ENCODE results near the gene GALNT5. TPM values are rescaled to one million over a fixed set of nuclear protein-coding genes. Genes with fewer than 3 reads are reported as not detected.

GALNT5 gene
- total RNA-seq, 1 experiment from 2014 or later, result 0.04 TPM

- H3K4me2 ChIP-seq (ENCODE audit: low read length), result no peak overlapping the region
- H3K4me1 ChIP-seq (ENCODE audit: insufficient read depth, low read length), result peaks cover 2% of the 10 kb centered on the region
- no peak overlapping the region for H2AFZ ChIP-seq (ENCODE audit: low read length)
- no peaks in the 10 kb centered on the region for H3K9me3 ChIP-seq (ENCODE audit: low read length)
- DNase-seq (no peak), ATAC-seq (no peak)
- H3K79me2 ChIP-seq (ENCODE audit: low read length), result no peaks in the 10 kb centered on the region
- ChIA-PET CTCF (no interaction called here), POLR2A (ENCODE audit: unreplicated experiment) (no interaction called here)
- H3K4me3 ChIP-seq (ENCODE audit: low read length), result no peak overlapping the region
- intact Hi-C loops (cut with micrococcal nuclease), result no loop called here
- H3K9me2 ChIP-seq (replicated peaks; ENCODE audit: low read length), result no peaks in the 10 kb centered on the region
- H4K20me1 ChIP-seq (ENCODE audit: low read length), result no peaks in the 10 kb centered on the region
- BruUV-seq (replicated peaks), result no TSS peak
- H3K27ac ChIP-seq (ENCODE audit: low read length), result no peak overlapping the region
- H3F3A ChIP-seq (ENCODE audit: low read length, unreplicated experiment), result no peaks in the 10 kb centered on the region
- H3K36me3 ChIP-seq (ENCODE audit: low read depth, low read length), result no peaks in the 10 kb centered on the region
- TF ChIP-seq EZH2phosphoT487 (IDR thresholded peaks at IDR 0.05; ENCODE audit: borderline replicate concordance, low read length) (no peak), CTCF (conservative IDR thresholded peaks at IDR 0.05; ENCODE audit: low read depth, low read length) (no peak), EZH2 (IDR thresholded peaks at IDR 0.05; ENCODE audit: low read length, unreplicated experiment) (no peak)
- no peak overlapping the region for H3K9ac ChIP-seq (ENCODE audit: low read length)
- no peaks in the 10 kb centered on the region for H3K27me3 ChIP-seq (ENCODE audit: low read length)
These were observed 39.0 kb downstream of the GALNT5 start for GRCh38 chr2:157296490-157296889.

- Histone ChIP-seq H3K36me3 (ENCODE audit: low read depth, low read length) (no peaks in the 10 kb centered on the region), H3K27ac (ENCODE audit: low read length) (no peak overlapping the region), H3K27me3 (ENCODE audit: low read length) (no peaks in the 10 kb centered on the region), H3K4me2 (ENCODE audit: low read length) (no peak overlapping the region), H3K9ac (ENCODE audit: low read length) (no peak overlapping the region), H3F3A (ENCODE audit: low read length, unreplicated experiment) (no peaks in the 10 kb centered on the region), H3K4me3 (ENCODE audit: low read length) (no peak overlapping the region), H3K9me3 (ENCODE audit: low read length) (no peaks in the 10 kb centered on the region), H3K9me2 (replicated peaks; ENCODE audit: low read length) (no peaks in the 10 kb centered on the region), H3K4me1 (ENCODE audit: insufficient read depth, low read length) (no peaks in the 10 kb centered on the region), H4K20me1 (ENCODE audit: low read length) (no peaks in the 10 kb centered on the region), H3K79me2 (ENCODE audit: low read length) (no peaks in the 10 kb centered on the region), H2AFZ (ENCODE audit: low read length) (no peak overlapping the region)
- CTCF ChIA-PET, result interaction anchor here (0.6 kb wide), 1 partner anchor 961 kb away, joined by 3 read pairs; no protein-coding TSS in a partner anchor
- DNase-seq (no peak), ATAC-seq (no peak)
- BruUV-seq (replicated peaks), result no TSS peak
- POLR2A ChIA-PET (ENCODE audit: unreplicated experiment), result no interaction called here
- intact Hi-C loops (cut with micrococcal nuclease), result no loop called here
- no peak for TF ChIP-seq EZH2 (IDR thresholded peaks at IDR 0.05; ENCODE audit: low read length, unreplicated experiment)
- no peak for TF ChIP-seq EZH2phosphoT487 (IDR thresholded peaks at IDR 0.05; ENCODE audit: borderline replicate concordance, low read length)
- no peak for TF ChIP-seq CTCF (conservative IDR thresholded peaks at IDR 0.05; ENCODE audit: low read depth, low read length)
These were observed 39.5 kb downstream of the GALNT5 start for GRCh38 chr2:157296958-157297357.

- no peak overlapping the region for H3K4me2 ChIP-seq (ENCODE audit: low read length)
- H3F3A ChIP-seq (ENCODE audit: low read length, unreplicated experiment), result no peaks in the 10 kb centered on the region
- BruUV-seq (replicated peaks), result no TSS peak
- intact Hi-C loops (cut with micrococcal nuclease), result loop anchor here (5.0 to 10.0 kb wide), 2 partner anchors 107 to 186 kb away; no protein-coding TSS in a partner anchor
- H3K36me3 ChIP-seq (ENCODE audit: low read depth, low read length), result no peaks in the 10 kb centered on the region
- no peaks in the 10 kb centered on the region for H3K9me2 ChIP-seq (replicated peaks; ENCODE audit: low read length)
- H3K4me1 ChIP-seq (ENCODE audit: insufficient read depth, low read length), result no peaks in the 10 kb centered on the region
- no peaks in the 10 kb centered on the region for H3K27me3 ChIP-seq (ENCODE audit: low read length)
- no peak for ATAC-seq
- CTCF ChIA-PET, result interaction anchor here (2.0 kb wide), 1 partner anchor 35 kb away, joined by 18 read pairs; no protein-coding TSS in a partner anchor
- H3K79me2 ChIP-seq (ENCODE audit: low read length), result no peaks in the 10 kb centered on the region
- DNase-seq, result no peak
- H3K4me3 ChIP-seq (ENCODE audit: low read length), result no peak overlapping the region
- H3K27ac ChIP-seq (ENCODE audit: low read length), result no peak overlapping the region
- H3K9ac ChIP-seq (ENCODE audit: low read length), result no peak overlapping the region
- H4K20me1 ChIP-seq (ENCODE audit: low read length), result no peaks in the 10 kb centered on the region
- H3K9me3 ChIP-seq (ENCODE audit: low read length), result no peaks in the 10 kb centered on the region
- POLR2A ChIA-PET (ENCODE audit: unreplicated experiment), result interaction anchor here (0.5 kb wide), 1 partner anchor 72 kb away, joined by 6 read pairs; no protein-coding TSS in a partner anchor
- TF ChIP-seq EZH2phosphoT487 (IDR thresholded peaks at IDR 0.05; ENCODE audit: borderline replicate concordance, low read length), result no peak
- no peak for TF ChIP-seq EZH2 (IDR thresholded peaks at IDR 0.05; ENCODE audit: low read length, unreplicated experiment)
- no peak for TF ChIP-seq CTCF (conservative IDR thresholded peaks at IDR 0.05; ENCODE audit: low read depth, low read length)
- H2AFZ ChIP-seq (ENCODE audit: low read length), result no peak overlapping the region
These were observed 43.8 kb downstream of the GALNT5 start for GRCh38 chr2:157301307-157301706.

Data from PC-3 (cell line).